ENCODE measurements around the gene ADGRD1.

Gene ADGRD1

GRCh38 chr12:131008913-131009270 is 55.2 kb downstream of the ADGRD1 start:
- DNase-seq: no peak

- DNase-seq: no peak
Measured at GRCh38 chr12:131009595-131010395, 56.1 kb downstream of the ADGRD1 start.

GRCh38 chr12:131010396-131011131 is 56.9 kb downstream of the ADGRD1 start:
- DNase-seq: no peak

GRCh38 chr12:131011165-131012079 is 57.7 kb downstream of the ADGRD1 start:
- no peak for DNase-seq

GRCh38 chr12:131012279-131013069 is 58.8 kb downstream of the ADGRD1 start:
- no peak for DNase-seq

- DNase-seq: no peak
Measured at GRCh38 chr12:131013118-131013517, 59.4 kb downstream of the ADGRD1 start.

GRCh38 chr12:131014343-131014742 is 60.6 kb downstream of the ADGRD1 start:
- DNase-seq: no peak

GRCh38 chr12:131015581-131016337 is 62.1 kb downstream of the ADGRD1 start:
- no peak for DNase-seq

- no peak for DNase-seq
Measured at GRCh38 chr12:131017477-131017991, 63.8 kb downstream of the ADGRD1 start.

- DNase-seq: no peak
Measured at GRCh38 chr12:131018019-131018620, 64.4 kb downstream of the ADGRD1 start.

GRCh38 chr12:131018808-131019397 is 65.2 kb downstream of the ADGRD1 start:
- no peak for DNase-seq

GRCh38 chr12:131020326-131021153 is 66.8 kb downstream of the ADGRD1 start:
- DNase-seq: no peak

- DNase-seq: no peak
Measured at GRCh38 chr12:131021154-131021541, 67.4 kb downstream of the ADGRD1 start.

- no peak for DNase-seq
Measured at GRCh38 chr12:131024026-131024425, 70.3 kb downstream of the ADGRD1 start.

GRCh38 chr12:131024721-131025120 is 71.0 kb downstream of the ADGRD1 start:
- no peak for DNase-seq

- DNase-seq: no peak
Measured at GRCh38 chr12:131025234-131025633, 71.5 kb downstream of the ADGRD1 start.

GRCh38 chr12:131025939-131026702 is 72.4 kb downstream of the ADGRD1 start:
- DNase-seq: no peak

- no peak for DNase-seq
Measured at GRCh38 chr12:131026754-131027153, 73.0 kb downstream of the ADGRD1 start.

- DNase-seq: no peak
Measured at GRCh38 chr12:131027264-131027663, 73.6 kb downstream of the ADGRD1 start.
